Osteocyte (in vitro differentiated cells): ENCODE data around the gene HMCN2. TPM values are rescaled to one million over a fixed set of nuclear protein-coding genes. Genes with fewer than 3 reads are reported as not detected.
A peak's percentile ranks its signal among the peaks of the same experiment; 100 is the strongest.

Experiments used
- DNase-seq: peaks from one replicate; pipeline ENCODE4 v3.0.0; 2021; ENCODE audit warnings: mixed read lengths; ENCODE audit not compliant: unreplicated experiment; ENCODE audit errors: extremely low spot score
- H3K27ac Mint-ChIP-seq: one replicate; pipeline ENCODE4 v1.8.0; 2021; ENCODE audit warnings: mild to moderate bottlenecking, mixed read lengths; ENCODE audit not compliant: unreplicated experiment
- H3K27me3 Mint-ChIP-seq: one replicate; pipeline ENCODE4 v1.8.0; 2021; ENCODE audit warnings: mixed read lengths; ENCODE audit not compliant: unreplicated experiment
- H3K36me3 Mint-ChIP-seq: one replicate; pipeline ENCODE4 v1.8.0; 2021; ENCODE audit warnings: mixed read lengths; ENCODE audit not compliant: unreplicated experiment
- H3K4me1 Mint-ChIP-seq: one replicate; pipeline ENCODE4 v1.8.0; 2021; ENCODE audit warnings: mixed read lengths; ENCODE audit not compliant: unreplicated experiment
- H3K4me3 Mint-ChIP-seq: one replicate; pipeline ENCODE4 v1.8.0; 2021; ENCODE audit warnings: mild to moderate bottlenecking, moderate library complexity, mixed read lengths; ENCODE audit not compliant: unreplicated experiment
- H3K9me3 Mint-ChIP-seq: one replicate; pipeline ENCODE4 v1.8.0; 2021; ENCODE audit warnings: mixed read lengths; ENCODE audit not compliant: unreplicated experiment
- CTCF ChIP-seq: fragments of 200-600 bp; sonication (generic); IDR thresholded peaks from 2 replicates; pipeline ENCODE4 v1.5.0; 2021; ENCODE audit warnings: antibody characterized with exemption, mild to moderate bottlenecking, moderate library complexity
- total RNA-seq: library from RNA; stranded (reverse); gene quantifications from 2 replicates; pipeline ENCODE4 v1.2.1, GENCODE V29; 2021

Gene HMCN2
- total RNA-seq, 1 donor from 2014 or later = 0.05 TPM

DNA sequence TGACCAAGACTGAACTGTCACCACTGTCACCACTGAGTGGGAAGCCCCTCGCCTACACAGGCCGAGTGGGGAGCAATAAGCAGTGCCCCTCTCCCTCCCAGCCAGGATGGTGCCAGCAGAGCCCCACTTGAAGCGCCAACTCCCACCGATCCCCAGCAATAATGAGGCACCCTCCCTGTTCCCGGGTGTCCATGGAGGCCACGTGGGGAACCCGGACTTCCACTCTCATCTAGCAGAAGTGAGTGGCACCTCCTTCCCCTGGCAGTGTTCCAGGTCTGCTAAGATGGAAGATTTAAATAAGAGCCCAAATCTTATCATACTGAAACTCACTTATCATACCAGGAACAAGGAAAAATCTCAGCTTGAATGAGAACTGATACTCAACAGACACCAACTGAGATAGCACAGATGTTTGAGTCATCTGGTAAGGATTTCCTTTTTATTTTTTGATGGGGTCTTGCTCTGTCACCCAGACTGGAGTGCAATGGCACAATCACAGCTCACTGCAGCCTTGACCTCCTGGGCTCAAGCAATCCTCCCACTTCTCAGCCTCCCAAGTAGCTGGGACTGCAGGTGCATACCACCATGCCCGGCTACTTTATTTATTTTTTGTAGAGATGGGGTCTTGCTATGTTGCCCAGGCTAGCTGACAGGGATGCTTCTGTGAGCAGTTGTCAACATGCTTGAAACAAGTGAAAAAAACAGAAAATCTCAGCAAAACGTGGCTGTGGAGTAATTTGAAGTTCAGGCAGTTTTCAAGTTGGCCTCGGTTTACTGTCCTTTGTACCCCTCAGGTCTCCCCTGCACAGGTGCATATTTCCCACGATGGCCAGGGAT, 149.6 kb downstream of the HMCN2 start:
- no peak for TF ChIP-seq CTCF
- H3K4me3 Mint-ChIP-seq = no peak overlapping the region

DNA sequence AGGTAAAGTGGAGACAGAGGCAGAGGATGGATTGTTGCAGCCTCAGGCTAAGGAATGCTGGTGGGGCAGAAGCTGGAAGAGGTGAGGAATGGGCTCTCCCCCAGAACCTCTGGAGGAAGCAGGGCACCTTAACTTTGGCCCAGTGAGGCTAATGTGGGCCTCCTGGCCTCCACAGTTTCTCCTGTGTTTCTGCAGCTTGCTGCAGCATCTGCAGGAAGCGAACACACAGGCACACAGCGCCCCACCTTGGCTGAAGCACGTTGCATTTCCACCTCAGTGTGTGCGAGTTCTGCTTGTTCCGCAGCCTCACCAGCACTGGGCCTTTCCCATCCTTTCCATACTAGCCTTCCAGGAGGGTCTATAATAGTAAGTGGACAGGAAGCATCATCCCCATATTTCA, 152.0 kb downstream of the HMCN2 start:
- no peak for TF ChIP-seq CTCF
- no peaks in the 10 kb centered on the region for H3K9me3 Mint-ChIP-seq
- peaks cover 14% of the 10 kb centered on the region for H3K4me1 Mint-ChIP-seq
- H3K4me3 Mint-ChIP-seq = no peak overlapping the region
- H3K27ac Mint-ChIP-seq = no peak overlapping the region
- DNase-seq = no peak
- peaks cover 43% of the 10 kb centered on the region for H3K27me3 Mint-ChIP-seq
- H3K36me3 Mint-ChIP-seq = peaks cover 3% of the 10 kb centered on the region

More for the DNA sequence above, 149.6 kb downstream of the HMCN2 start:
- peaks cover 58% of the 10 kb centered on the region for H3K27me3 Mint-ChIP-seq
- peaks cover 3% of the 10 kb centered on the region for H3K36me3 Mint-ChIP-seq
- no peaks in the 10 kb centered on the region for H3K9me3 Mint-ChIP-seq
- no peak for DNase-seq
- H3K4me1 Mint-ChIP-seq = peaks cover 1% of the 10 kb centered on the region
- no peak overlapping the region for H3K27ac Mint-ChIP-seq

- Mint-ChIP-seq H3K9me3 (no peaks in the 10 kb centered on the region), H3K4me3 (no peak overlapping the region), H3K27me3 (peaks cover 33% of the 10 kb centered on the region), H3K27ac (no peak overlapping the region), H3K36me3 (peaks cover 3% of the 10 kb centered on the region), H3K4me1 (peaks cover 19% of the 10 kb centered on the region)
- no peak for DNase-seq
- TF ChIP-seq CTCF = no peak
These were observed 153.2 kb downstream of the HMCN2 start for GRCh38 chr9:130418776-130419175.

DNA sequence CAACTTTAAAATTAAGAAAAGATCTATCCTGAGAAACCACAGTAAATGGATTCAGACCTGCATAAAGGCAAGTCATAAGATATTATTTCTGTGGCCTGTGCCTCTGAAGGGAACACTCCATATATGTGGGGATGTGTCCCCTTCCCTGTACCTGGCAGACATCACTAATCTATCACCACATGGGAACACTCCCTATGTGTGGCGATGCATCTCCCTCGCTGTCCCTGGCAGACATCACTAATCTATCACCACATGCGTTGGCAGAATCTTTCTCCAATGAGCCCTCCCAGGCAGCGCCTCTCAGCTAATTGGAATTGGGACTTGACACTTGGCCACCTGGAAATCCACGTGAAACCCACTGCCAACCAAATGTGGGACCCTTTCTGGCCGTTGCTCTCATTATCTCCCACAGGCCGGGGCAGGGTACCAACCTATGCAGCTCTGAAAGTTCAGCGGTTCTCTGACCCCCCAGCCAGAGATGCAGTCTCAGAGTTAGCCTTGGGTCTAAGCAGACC, 154.0 kb downstream of the HMCN2 start:
- Mint-ChIP-seq H3K27ac (no peak overlapping the region), H3K27me3 (peaks cover 27% of the 10 kb centered on the region), H3K4me3 (no peak overlapping the region), H3K9me3 (no peaks in the 10 kb centered on the region), H3K36me3 (peaks cover 3% of the 10 kb centered on the region), H3K4me1 (peaks cover 19% of the 10 kb centered on the region)
- no peak for DNase-seq
- TF ChIP-seq CTCF = no peak

DNA sequence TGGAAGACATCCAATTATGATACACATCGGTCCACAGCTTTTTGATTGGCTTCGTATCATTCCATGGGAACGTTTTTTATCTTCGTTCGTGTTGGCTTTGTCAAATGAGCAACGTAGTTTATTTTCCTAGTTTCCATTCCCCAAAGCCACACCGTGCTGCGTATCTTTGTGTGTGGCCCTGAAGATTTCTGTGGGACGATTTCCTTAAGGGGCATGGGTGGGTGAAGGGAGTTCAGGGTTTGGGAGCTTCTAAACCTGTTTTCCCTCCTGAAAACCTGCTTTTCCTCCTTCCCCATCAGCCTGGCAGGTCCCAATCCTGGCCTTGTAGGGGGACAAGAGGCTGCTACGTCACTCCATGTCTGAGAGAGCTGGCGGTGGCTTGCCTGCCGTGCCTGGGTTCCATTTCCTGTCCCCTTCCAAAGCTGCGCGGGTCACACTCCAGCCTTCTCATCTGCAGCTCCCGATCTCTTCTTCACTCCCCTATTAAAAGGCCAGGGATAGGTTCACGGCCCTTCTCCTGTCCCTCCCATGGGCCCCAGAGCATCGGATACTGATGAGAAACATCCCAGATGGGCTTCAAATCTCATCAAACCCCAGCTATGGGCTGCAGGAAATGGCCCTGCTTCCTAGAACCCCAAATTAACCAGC, 155.7 kb downstream of the HMCN2 start:
- Mint-ChIP-seq H3K4me3 (no peak overlapping the region), H3K4me1 (peaks cover 24% of the 10 kb centered on the region), H3K27ac (peak overlapping the region; percentile 8), H3K36me3 (peaks cover 3% of the 10 kb centered on the region), H3K27me3 (peaks cover 27% of the 10 kb centered on the region), H3K9me3 (no peaks in the 10 kb centered on the region)
- DNase-seq = no peak
- no peak for TF ChIP-seq CTCF
